LNCaP clone FGC (cell line): ENCODE data around the gene PLP2.

Source experiments
- DNase-seq: peaks from one replicate; pipeline ENCODE4 v3.0.0-alpha.2; 2011; ENCODE audit warnings: low read depth
- H3K4me3 ChIP-seq: 2 replicates; pipeline ENCODE4 v1.5.1; 2011; ENCODE audit warnings: mild to moderate bottlenecking, low read depth, low read length, control low read depth
- CTCF ChIP-seq: IDR thresholded peaks from 2 replicates; pipeline ENCODE4 v1.5.1; 2012; ENCODE audit warnings: mild to moderate bottlenecking; ENCODE audit not compliant: control insufficient read depth, insufficient read depth; ENCODE audit errors: extremely low read depth

The PLP2 gene

GRCh38 chrX:49174723-49175122 is 3.0 kb downstream of the PLP2 start:
- no peak overlapping the region for H3K4me3 ChIP-seq
- TF ChIP-seq CTCF = no peak
- DNase-seq = no peak

DNA sequence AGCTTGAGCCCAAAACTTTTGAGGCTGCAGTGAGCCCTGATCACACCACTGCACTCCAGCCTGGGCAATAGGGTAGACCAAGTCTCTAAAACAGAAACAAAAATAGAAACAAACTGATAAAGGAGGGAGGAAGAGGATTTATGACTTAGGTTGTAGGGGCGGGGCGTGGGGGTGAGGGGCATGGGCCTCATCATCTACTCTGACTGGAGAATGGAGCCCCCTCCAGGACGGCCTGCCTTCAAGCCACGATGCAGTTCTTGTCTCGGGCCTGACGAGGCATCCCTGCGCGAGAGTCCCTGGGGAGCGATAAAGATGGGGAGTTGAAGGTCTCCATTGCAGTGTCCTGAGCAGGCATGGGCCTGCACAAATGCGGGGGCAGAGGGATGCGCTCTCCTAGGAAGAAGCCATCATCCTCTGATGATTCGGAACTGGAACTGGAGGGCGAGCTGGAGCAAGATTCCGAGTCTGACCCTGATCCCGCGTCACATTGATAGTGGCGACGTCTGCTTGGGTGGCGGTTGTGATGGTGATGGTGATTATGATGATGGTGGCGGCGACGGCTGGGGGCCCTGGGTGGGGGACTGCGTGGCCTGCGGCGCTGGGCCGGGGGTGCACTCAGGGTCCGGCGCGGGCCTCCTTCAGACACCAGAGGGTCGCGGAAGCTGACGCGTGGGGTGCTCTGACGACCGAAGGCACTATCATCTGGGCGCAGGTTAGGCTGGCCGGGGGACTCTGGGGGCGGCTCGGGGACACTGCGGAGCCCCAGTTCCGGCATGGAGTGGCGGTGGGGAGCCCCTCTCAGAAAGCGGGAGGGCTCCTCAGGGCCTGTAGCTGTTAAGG is 4.0 kb downstream of the PLP2 start:
- H3K4me3 ChIP-seq = no peak overlapping the region
- no peak for DNase-seq
- no peak for TF ChIP-seq CTCF

DNA sequence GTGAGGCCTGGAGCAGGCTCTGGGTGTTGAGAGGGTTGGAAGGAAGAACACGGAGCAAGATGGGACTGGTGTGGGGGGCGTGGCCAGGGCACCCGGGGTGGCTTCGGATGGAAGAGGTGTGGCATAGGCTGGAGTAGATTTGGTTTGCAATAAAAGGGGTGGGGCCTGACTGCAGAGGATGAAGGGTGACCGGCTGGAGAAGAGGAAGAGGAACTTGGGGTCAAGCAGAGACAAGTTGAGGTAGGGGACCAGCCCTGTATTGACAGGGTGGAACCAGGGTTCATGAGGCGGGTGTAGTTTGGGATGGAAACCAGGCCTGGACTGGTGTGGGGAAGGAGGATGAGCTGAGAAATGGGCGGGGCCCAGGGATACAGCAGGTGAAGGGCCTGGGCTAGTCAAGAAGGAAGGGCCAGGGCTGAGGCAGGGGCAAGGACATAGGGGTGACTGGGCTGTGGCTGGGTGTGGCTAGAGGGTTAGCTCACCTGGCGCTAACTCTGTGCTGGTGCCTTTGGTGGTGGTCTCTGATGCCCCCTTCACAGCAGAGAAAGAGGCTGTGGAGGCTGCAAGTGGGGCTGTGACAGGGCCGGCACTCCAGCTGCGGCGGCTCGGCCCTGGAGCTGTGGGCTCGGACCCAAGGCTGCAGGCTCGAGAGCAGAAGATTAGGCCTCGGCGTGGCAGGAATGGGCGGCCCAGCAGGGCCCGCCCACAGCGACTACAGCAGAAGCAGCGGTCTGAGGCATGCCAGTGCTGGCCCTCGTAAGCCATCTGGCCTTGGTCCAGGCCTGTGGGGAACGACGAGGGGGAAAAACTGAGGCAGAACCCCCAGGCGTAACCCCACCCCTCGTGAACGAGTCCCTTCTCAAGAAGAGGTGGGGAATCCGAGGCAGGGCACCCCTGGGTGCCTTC is 5.0 kb downstream of the PLP2 start:
- no peak overlapping the region for H3K4me3 ChIP-seq
- DNase-seq = no peak
- TF ChIP-seq CTCF = no peak

GRCh38 chrX:49177338-49177833 is 5.7 kb downstream of the PLP2 start:
- no peak overlapping the region for H3K4me3 ChIP-seq
- no peak for DNase-seq
- TF ChIP-seq CTCF = no peak

DNA sequence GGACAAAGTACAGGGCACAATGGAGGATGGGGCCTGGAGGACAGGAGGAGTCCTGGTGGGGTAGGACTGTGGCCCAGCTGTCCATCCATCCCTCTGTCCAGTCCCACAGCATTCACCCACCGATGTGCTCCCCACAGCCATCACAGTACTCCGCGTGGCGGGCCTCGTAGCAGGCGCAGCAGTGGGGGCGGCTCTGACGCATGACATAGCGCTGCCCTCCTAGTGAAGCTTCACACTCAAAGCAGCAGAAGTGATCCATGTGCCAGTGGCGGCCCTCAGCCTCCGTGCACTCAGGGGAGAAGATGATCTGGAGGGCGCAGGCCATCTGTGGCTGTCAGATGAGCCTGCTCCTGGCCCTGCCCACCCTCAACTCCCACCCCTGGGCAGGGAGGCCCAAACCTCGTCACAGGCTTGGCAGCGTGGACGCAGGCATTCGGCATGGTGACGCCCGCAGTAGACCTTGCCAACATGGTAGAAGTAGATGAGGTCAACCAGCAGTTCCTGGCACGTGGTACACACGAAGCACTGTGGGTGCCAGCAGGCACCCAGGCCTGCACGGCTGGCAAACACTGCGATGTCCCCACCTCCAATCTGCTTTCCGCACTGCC is 6.3 kb downstream of the PLP2 start:
- TF ChIP-seq CTCF = no peak
- H3K4me3 ChIP-seq = no peak overlapping the region
- no peak for DNase-seq

DNA sequence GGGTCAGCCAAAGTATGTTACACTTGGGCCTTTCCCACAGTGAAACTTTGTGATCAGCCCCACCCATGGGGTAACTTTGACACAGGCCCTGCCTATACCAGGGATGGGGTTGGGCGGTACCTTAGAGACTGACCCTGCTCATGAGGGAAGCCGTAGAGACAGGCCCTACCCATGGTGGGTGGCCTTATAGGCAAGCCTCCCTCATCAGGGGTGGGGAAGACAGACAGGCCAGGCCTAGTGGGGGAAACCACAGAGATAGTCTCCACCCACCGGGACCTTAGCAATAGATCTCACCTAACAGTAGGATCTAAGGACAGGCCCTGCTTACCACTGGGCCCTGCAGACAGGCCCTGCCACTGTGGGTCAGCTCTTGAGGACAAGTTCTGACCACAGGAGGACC is 6.8 kb downstream of the PLP2 start:
- TF ChIP-seq CTCF = no peak
- no peak for DNase-seq
- no peak overlapping the region for H3K4me3 ChIP-seq
